Endothelial cell of umbilical vein (primary cell): ENCODE results near the gene SPPL2C. TPM values are rescaled to one million over a fixed set of nuclear protein-coding genes. Genes with fewer than 3 reads are reported as not detected.

ENCODE experiments used
- BruUV-seq: library from RNA; stranded (reverse); fragments of 400-500 nt; replicated peaks from 2 replicates; lab custom pipeline; 2021; lab: Mats Ljungman, UMichigan
- CTCF ChIA-PET: fragments of 300-600, 350-600 bp; sonication (Branson Sonifier 250); formaldehyde crosslinking; loops from one replicate; lab custom pipeline; 2021; ENCODE audit warnings: antibody characterized with exemption, inconsistent platforms; lab: Charles Lee
- POLR2A ChIA-PET: fragments of 300-600, 350-600 bp; sonication (Branson Sonifier 250); formaldehyde crosslinking; loops from one replicate; lab custom pipeline; 2021; ENCODE audit warnings: antibody characterized with exemption, inconsistent platforms; lab: Charles Lee
- DNase-seq: peaks from one replicate; pipeline ENCODE4 v3.0.0-alpha.2; 2011; ENCODE audit warnings: low read depth, low spot score
- FAIRE-seq: peaks from 2 replicates; lab custom pipeline; 2011; peaks lifted over from hg19 to GRCh38; lab: Jason Lieb, UNC
- H2AFZ ChIP-seq: 2 replicates; pipeline ENCODE4 v1.6.0; 2012; ENCODE audit warnings: low read depth, low read length, control low read depth, inconsistent platforms
- H3K27ac ChIP-seq: 2 replicates; pipeline ENCODE4 v1.5.1; 2011; ENCODE audit warnings: low read depth, mild to moderate bottlenecking, control low read depth, low read length, moderate library complexity; ENCODE audit not compliant: insufficient read depth
- H3K27me3 ChIP-seq, 2 experiments: 2 replicates each; pipeline versions ENCODE4 v1.6.0 to v1.6.1; 2011; ENCODE audit warnings: low read length in 2 of 2, mixed read lengths in 1 of 2; ENCODE audit not compliant: control insufficient read depth in 2 of 2, insufficient read depth in 2 of 2
- H3K36me3 ChIP-seq, 2 experiments: 2 replicates in 1 of 2; 3 replicates in 1 of 2; pipeline ENCODE4 v1.5.1; 2011; ENCODE audit warnings: low read length in 2 of 2, mild to moderate bottlenecking in 1 of 2, moderate library complexity in 1 of 2; ENCODE audit not compliant: control insufficient read depth in 2 of 2, insufficient read depth in 2 of 2; ENCODE audit errors: extremely low read depth in 1 of 2
- H3K4me1 ChIP-seq: 3 replicates; pipeline ENCODE4 v1.5.1; 2011; ENCODE audit warnings: mild to moderate bottlenecking, low read length; ENCODE audit not compliant: control insufficient read depth, insufficient read depth; ENCODE audit errors: extremely low read depth
- H3K4me2 ChIP-seq: 2 replicates; pipeline ENCODE4 v1.6.1; 2011; ENCODE audit warnings: low read length, control low read depth, mixed read lengths; ENCODE audit not compliant: insufficient read depth
- H3K4me3 ChIP-seq, 3 experiments: fragments of 200-600 bp in 1 of 3; sonication (generic), shearing (Covaris generic) in 1 of 3; replicated peaks in 1 of 3; 2 replicates each; pipeline ENCODE4 v1.5.1; 2011 to 2016; ENCODE audit warnings: control low read depth in 3 of 3, low read length in 3 of 3, mild to moderate bottlenecking in 2 of 3, inconsistent platforms in 1 of 3, low read depth in 1 of 3, moderate library complexity in 1 of 3; ENCODE audit not compliant: insufficient read depth in 1 of 3
- H3K79me2 ChIP-seq: 2 replicates; pipeline ENCODE4 v1.6.0; 2012; ENCODE audit warnings: low read length, inconsistent platforms; ENCODE audit not compliant: control insufficient read depth, insufficient read depth
- H3K9ac ChIP-seq: replicated peaks from 2 replicates; pipeline ENCODE3; 2011; ENCODE audit warnings: low read length, control low read depth; ENCODE audit not compliant: insufficient read depth; ENCODE audit errors: extremely low read depth
- H3K9me1 ChIP-seq: replicated peaks from 3 replicates; pipeline ENCODE4 v1.6.0; 2011; ENCODE audit warnings: mild to moderate bottlenecking, low read length; ENCODE audit not compliant: control insufficient read depth, insufficient read depth; ENCODE audit errors: extremely low read depth
- H3K9me3 ChIP-seq: replicated peaks from 2 replicates; pipeline ENCODE4 v1.5.1; 2012; ENCODE audit warnings: low read length, inconsistent platforms; ENCODE audit not compliant: control insufficient read depth, insufficient read depth
- H4K20me1 ChIP-seq: replicated peaks from 2 replicates; pipeline ENCODE3; 2011; ENCODE audit warnings: mild to moderate bottlenecking, low read length; ENCODE audit not compliant: control insufficient read depth, insufficient read depth; ENCODE audit errors: extremely low read depth
- EZH2 ChIP-seq: IDR thresholded peaks from 2 replicates; pipeline ENCODE4 v1.6.1; 2012; ENCODE audit warnings: borderline replicate concordance, low read depth, mild to moderate bottlenecking, moderate library complexity, low read length, inconsistent platforms; ENCODE audit not compliant: severe bottlenecking
- FOS ChIP-seq: IDR thresholded peaks from 2 replicates; pipeline ENCODE4 v1.6.1; 2011; ENCODE audit warnings: mild to moderate bottlenecking, low read length, moderate library complexity, borderline replicate concordance; ENCODE audit not compliant: insufficient read depth
- GATA2 ChIP-seq: IDR thresholded peaks from 2 replicates; pipeline ENCODE4 v1.7.0; 2011; ENCODE audit warnings: low read depth, mild to moderate bottlenecking, moderate library complexity, mixed read lengths, low read length; ENCODE audit not compliant: insufficient read length, insufficient read depth
- JUN ChIP-seq: IDR thresholded peaks from 2 replicates; pipeline ENCODE4 v1.6.1; 2011; ENCODE audit warnings: borderline replicate concordance, low read depth; ENCODE audit not compliant: insufficient read length, insufficient read depth
- MAX ChIP-seq: IDR thresholded peaks from 2 replicates; pipeline ENCODE4 v1.6.1; 2011; ENCODE audit not compliant: insufficient read depth, insufficient read length
- MYC ChIP-seq: IDR thresholded peaks from one replicate; pipeline ENCODE4 v1.6.1; 2011; ENCODE audit warnings: mild to moderate bottlenecking, low read depth, low read length
- POLR2A ChIP-seq: IDR thresholded peaks from 2 replicates; pipeline ENCODE4 v1.6.1; 2012; ENCODE audit warnings: low read depth, mild to moderate bottlenecking, control low read depth, low read length
- POLR2AphosphoS5 ChIP-seq: IDR thresholded peaks from 2 replicates; pipeline ENCODE4 v1.6.1; 2012; ENCODE audit warnings: low read depth, mild to moderate bottlenecking, control low read depth, low read length, moderate library complexity; ENCODE audit not compliant: insufficient read depth
- dilution Hi-C: fragments of 300-500 bp; cut with MboI; formaldehyde crosslinking; loops from one replicate; pipeline ENCODE4 v1.15.0; 2019; ENCODE audit warnings: low sequenced_read_pairs; ENCODE audit not compliant: extremely low pct_ligation_motif_present
- intact Hi-C: fragments of 100-400 bp; cut with micrococcal nuclease; formaldehyde crosslinking; loops from one replicate; pipeline ENCODE4 v1.10.0; 2022
- polyA plus RNA-seq, 4 experiments: library from polyadenylated mRNA; depleted of rRNA in 3 of 4; stranded (reverse) in 3 of 4; unstranded in 1 of 4; fragments of >200 nt; gene quantifications; 2 replicates each; pipeline versions ENCODE4 v1.2.1 to v1.2.3, GENCODE V29; 2011 to 2012; ENCODE audit warnings: missing spikeins in 1 of 4
- total RNA-seq: library from RNA; stranded (reverse); gene quantifications from 2 replicates; pipeline ENCODE4 v1.2.3, GENCODE V29; 2021
- TF ChIP-seq, protein P1 (sequence below), 2 donors: IDR thresholded peaks; 1 replicate in 1 of 2; 2 replicates in 1 of 2; pipeline ENCODE4 v1.5.1; 2011; ENCODE audit warnings: low read length in 2 of 2, mild to moderate bottlenecking in 2 of 2, moderate library complexity in 2 of 2, control low read depth in 1 of 2, inconsistent platforms in 1 of 2, low read depth in 1 of 2; ENCODE audit not compliant: insufficient read depth in 1 of 2; ENCODE audit errors: extremely low read depth in 1 of 2

The SPPL2C gene
- total and polyA plus RNA-seq, 2 donors (not counting 3 experiments of a cell fraction or from before 2014, with no cell fraction given) = not detected

- FAIRE-seq = no peak
- no peak for TF ChIP-seq MYC
- TF ChIP-seq FOS = no peak
- no peak for TF ChIP-seq POLR2A
- TF ChIP-seq JUN = no peak
- TF ChIP-seq EZH2 = no peak
- TF ChIP-seq GATA2 = no peak
- no peak for TF ChIP-seq MAX
- no peak for TF ChIP-seq POLR2AphosphoS5
- TF ChIP-seq, protein P1, sequence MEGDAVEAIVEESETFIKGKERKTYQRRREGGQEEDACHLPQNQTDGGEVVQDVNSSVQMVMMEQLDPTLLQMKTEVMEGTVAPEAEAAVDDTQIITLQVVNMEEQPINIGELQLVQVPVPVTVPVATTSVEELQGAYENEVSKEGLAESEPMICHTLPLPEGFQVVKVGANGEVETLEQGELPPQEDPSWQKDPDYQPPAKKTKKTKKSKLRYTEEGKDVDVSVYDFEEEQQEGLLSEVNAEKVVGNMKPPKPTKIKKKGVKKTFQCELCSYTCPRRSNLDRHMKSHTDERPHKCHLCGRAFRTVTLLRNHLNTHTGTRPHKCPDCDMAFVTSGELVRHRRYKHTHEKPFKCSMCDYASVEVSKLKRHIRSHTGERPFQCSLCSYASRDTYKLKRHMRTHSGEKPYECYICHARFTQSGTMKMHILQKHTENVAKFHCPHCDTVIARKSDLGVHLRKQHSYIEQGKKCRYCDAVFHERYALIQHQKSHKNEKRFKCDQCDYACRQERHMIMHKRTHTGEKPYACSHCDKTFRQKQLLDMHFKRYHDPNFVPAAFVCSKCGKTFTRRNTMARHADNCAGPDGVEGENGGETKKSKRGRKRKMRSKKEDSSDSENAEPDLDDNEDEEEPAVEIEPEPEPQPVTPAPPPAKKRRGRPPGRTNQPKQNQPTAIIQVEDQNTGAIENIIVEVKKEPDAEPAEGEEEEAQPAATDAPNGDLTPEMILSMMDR (IDR thresholded peaks at IDR 0.05; ENCODE audit: extremely low read depth in 1 of 2, insufficient read depth in 1 of 2, low read depth in 1 of 2, low read length in 2 of 2) = no peak
- H3K9ac ChIP-seq = no peak overlapping the region
Observed at GRCh38 chr17:45851022-45851421, 6.3 kb downstream of the SPPL2C start.

More at GRCh38 chr17:45851022-45851421, 6.3 kb downstream of the SPPL2C start:
- CTCF ChIA-PET = interaction anchor here (0.8 to 2.8 kb wide), 12 partner anchors 10 to 716 kb away, joined by 3 to 48 read pairs (median 10); partner anchors contain the start of gene ACBD4
- Histone ChIP-seq H3K4me1 (no peaks in the 10 kb centered on the region), H3K4me3 (no peak overlapping the region), H3K9me1 (no peaks in the 10 kb centered on the region), H3K9me3 (no peaks in the 10 kb centered on the region), H3K4me2 (no peak overlapping the region), H3K36me3 (no peaks in the 10 kb centered on the region), H2AFZ (no peak overlapping the region), H3K27ac (no peak overlapping the region), H3K79me2 (no peaks in the 10 kb centered on the region), H3K27me3 (peaks cover 0 to 4% of the 10 kb centered on the region in 2 experiments), H4K20me1 (no peaks in the 10 kb centered on the region)
- intact Hi-C loops (no loop called here), dilution Hi-C loops (no loop called here)
- DNase-seq = no peak
- POLR2A ChIA-PET = no interaction called here
- BruUV-seq = no TSS peak
